ENCODE measurements around the gene PLCB1.

DNA sequence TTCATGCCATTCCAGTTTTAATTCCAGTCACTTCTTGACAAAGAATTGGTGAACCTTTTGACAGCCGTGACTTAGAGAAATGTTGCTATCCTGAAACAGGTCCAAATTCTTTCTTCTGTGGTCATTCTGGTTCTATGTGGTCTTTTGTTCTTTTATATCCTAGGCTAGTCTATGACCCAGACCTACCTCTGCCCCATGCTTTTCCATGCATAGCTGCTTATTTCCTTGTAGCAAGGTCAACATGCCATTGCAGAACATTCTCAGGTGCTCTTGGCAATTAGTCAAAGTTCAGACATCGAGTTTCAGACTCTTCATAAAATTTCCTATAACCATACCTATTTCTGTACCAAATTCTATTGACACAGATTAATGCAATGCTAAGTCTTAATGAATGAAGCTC is 202.6 kb downstream of the PLCB1 start:
- TF ChIP-seq, protein P1, sequence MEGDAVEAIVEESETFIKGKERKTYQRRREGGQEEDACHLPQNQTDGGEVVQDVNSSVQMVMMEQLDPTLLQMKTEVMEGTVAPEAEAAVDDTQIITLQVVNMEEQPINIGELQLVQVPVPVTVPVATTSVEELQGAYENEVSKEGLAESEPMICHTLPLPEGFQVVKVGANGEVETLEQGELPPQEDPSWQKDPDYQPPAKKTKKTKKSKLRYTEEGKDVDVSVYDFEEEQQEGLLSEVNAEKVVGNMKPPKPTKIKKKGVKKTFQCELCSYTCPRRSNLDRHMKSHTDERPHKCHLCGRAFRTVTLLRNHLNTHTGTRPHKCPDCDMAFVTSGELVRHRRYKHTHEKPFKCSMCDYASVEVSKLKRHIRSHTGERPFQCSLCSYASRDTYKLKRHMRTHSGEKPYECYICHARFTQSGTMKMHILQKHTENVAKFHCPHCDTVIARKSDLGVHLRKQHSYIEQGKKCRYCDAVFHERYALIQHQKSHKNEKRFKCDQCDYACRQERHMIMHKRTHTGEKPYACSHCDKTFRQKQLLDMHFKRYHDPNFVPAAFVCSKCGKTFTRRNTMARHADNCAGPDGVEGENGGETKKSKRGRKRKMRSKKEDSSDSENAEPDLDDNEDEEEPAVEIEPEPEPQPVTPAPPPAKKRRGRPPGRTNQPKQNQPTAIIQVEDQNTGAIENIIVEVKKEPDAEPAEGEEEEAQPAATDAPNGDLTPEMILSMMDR (conservative IDR thresholded peaks at IDR 0.05 in 1 of 2, IDR thresholded peaks at IDR 0.05 in 1 of 2; ENCODE audit: low read depth in 1 of 2, low read length in 2 of 2) = no peak
- TF ChIP-seq EZH2 (IDR thresholded peaks at IDR 0.05; ENCODE audit: low read length, missing control alignments) = no peak
